SK-N-SH (cell line): Measurements from ENCODE around the gene MRPS9.

Experiments
- CHD2 ChIP-seq: fragments of 150-350 bp; IDR thresholded peaks from 2 replicates; pipeline ENCODE4 v1.6.1; 2018; ENCODE audit warnings: low read length; ENCODE audit not compliant: partially characterized antibody
- CTCF ChIP-seq: fragments of 200-600 bp; sonication (generic); IDR thresholded peaks from 2 replicates; pipeline ENCODE4 v1.6.1; 2017; ENCODE audit warnings: antibody characterized with exemption, mild to moderate bottlenecking, moderate library complexity
- EP300 ChIP-seq, 2 experiments: IDR thresholded peaks; 2 replicates each; pipeline versions ENCODE4 v1.4.0 to v1.6.1; 2012; ENCODE audit warnings: borderline replicate concordance in 1 of 2, low read depth in 1 of 2, low read length in 1 of 2
- EZH2phosphoT487 ChIP-seq: fragments of 200-600 bp; sonication (generic); IDR thresholded peaks from 2 replicates; pipeline ENCODE4 v1.6.1; 2017; ENCODE audit warnings: low read depth, mixed run types, mild to moderate bottlenecking, antibody characterized with exemption, moderate library complexity, borderline replicate concordance
- FOXJ3 ChIP-seq: sonication (generic); formaldehyde crosslinking; IDR thresholded peaks from 2 replicates; pipeline ENCODE4 v1.5.1; 2020; ENCODE audit warnings: mild to moderate bottlenecking, missing genetic modification reagents
- NRF1 ChIP-seq: IDR thresholded peaks from 2 replicates; pipeline ENCODE4 v1.6.1; 2012; ENCODE audit warnings: low read depth, mild to moderate bottlenecking, low read length
- POLR2AphosphoS5 ChIP-seq: IDR thresholded peaks from 2 replicates; pipeline ENCODE4 v1.6.1; 2012; ENCODE audit warnings: low read depth, low read length
- RAD21 ChIP-seq: IDR thresholded peaks from 2 replicates; pipeline ENCODE4 v1.6.1; 2012; ENCODE audit warnings: mild to moderate bottlenecking, low read length
- REST ChIP-seq: IDR thresholded peaks from 2 replicates; pipeline ENCODE4 v1.6.1; 2012; ENCODE audit warnings: mild to moderate bottlenecking, low read depth, low read length, moderate library complexity
- RFX5 ChIP-seq: IDR thresholded peaks from 2 replicates; pipeline ENCODE4 v1.6.1; 2012; ENCODE audit warnings: mild to moderate bottlenecking, improper control_type of control experiment, low read length
- RXRA ChIP-seq: IDR thresholded peaks from 2 replicates; pipeline ENCODE4 v1.4.0; 2012; ENCODE audit warnings: low read depth, mild to moderate bottlenecking, borderline replicate concordance
- SMC3 ChIP-seq: IDR thresholded peaks from 2 replicates; pipeline ENCODE4 v1.6.1; 2012; ENCODE audit warnings: low read depth, low read length, improper control_type of control experiment
- TEAD4 ChIP-seq: IDR thresholded peaks from 2 replicates; pipeline ENCODE4 v1.4.0; 2012; ENCODE audit warnings: mild to moderate bottlenecking, borderline replicate concordance; ENCODE audit not compliant: insufficient read depth
- YY1 ChIP-seq: IDR thresholded peaks from 2 replicates; pipeline ENCODE4 v1.4.0; 2012; ENCODE audit warnings: low read depth, mild to moderate bottlenecking

- TF ChIP-seq RFX5: no peak
- no peak for TF ChIP-seq CTCF
- TF ChIP-seq EZH2phosphoT487: no peak
- no peak for TF ChIP-seq POLR2AphosphoS5
- TF ChIP-seq SMC3: no peak
- TF ChIP-seq FOXJ3 (CRISPR knock-in tag): no peak
- TF ChIP-seq CHD2: no peak
- no peak for TF ChIP-seq EP300 (IDR thresholded peaks at IDR 0.05; ENCODE audit: borderline replicate concordance in 1 of 2, low read depth in 1 of 2, low read length in 1 of 2)
- no peak for TF ChIP-seq YY1
- no peak for TF ChIP-seq RAD21
- no peak for TF ChIP-seq NRF1
- TF ChIP-seq REST: no peak
- TF ChIP-seq RXRA: no peak
- no peak for TF ChIP-seq TEAD4
Measured at GRCh38 chr2:105127289-105127915, 89.5 kb downstream of the MRPS9 start.
